ENCODE measurements around the gene FOXD3.

- TF ChIP-seq REST (IDR thresholded peaks at IDR 0.05; ENCODE audit: insufficient read depth in 1 of 2, low read depth in 2 of 2, low read length in 2 of 2), result no peak
- TF ChIP-seq POLR2AphosphoS5 (IDR thresholded peaks at IDR 0.05; ENCODE audit: low read depth, low read length), result no peak
Measured at GRCh38 chr1:63322114-63322943, at the start of gene FOXD3.
